NCI-H446 treated with DMSO at 0.1 percent for 48 hours (cell line): ENCODE data around the gene HNRNPD.
A peak's percentile ranks its signal among the peaks of the same experiment; 100 is the strongest.
"Not testable (repeated sequence)": the region's sequence is repeated elsewhere in the genome, so short reads cannot be mapped to it uniquely, and the experiment has no call there.

Source experiments
- DNase-seq: peaks from one replicate; lab custom pipeline; 2025; lab: John Stamatoyannopoulos, UW

Gene HNRNPD, protein sequence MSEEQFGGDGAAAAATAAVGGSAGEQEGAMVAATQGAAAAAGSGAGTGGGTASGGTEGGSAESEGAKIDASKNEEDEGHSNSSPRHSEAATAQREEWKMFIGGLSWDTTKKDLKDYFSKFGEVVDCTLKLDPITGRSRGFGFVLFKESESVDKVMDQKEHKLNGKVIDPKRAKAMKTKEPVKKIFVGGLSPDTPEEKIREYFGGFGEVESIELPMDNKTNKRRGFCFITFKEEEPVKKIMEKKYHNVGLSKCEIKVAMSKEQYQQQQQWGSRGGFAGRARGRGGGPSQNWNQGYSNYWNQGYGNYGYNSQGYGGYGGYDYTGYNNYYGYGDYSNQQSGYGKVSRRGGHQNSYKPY

GRCh38 chr4:82373816-82374625, at the start of gene HNRNPD:
Gene HNRNPD, minus strand, starts transcription at chr4:82373991. Its CDS starts 313 bp downstream, at chr4:82373678.
- DNase-seq, result peak; percentile 99

DNA sequence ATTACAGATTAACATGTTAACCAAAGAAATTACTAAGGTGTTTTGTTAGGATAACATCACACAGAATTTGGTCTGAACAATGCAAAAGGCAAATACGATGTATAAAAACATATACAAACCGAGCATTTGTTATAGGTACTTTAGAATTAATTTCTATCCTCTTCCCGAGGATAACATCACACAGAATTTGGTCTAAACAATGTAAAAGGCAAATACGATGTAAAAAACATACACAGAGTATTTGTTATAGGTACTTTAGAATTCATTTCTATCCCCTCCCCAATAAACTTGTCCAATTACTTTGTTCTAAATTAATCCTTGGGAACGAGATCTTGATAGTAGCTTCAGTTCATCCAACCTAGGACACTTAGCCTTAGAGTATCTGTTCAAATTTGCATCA, 48.8 kb upstream of the HNRNPD start:
- DNase-seq, result no peak

GRCh38 chr4:82421796-82422560, 48.2 kb upstream of the HNRNPD start:
- DNase-seq, result no peak

- DNase-seq, result no peak
Measured at GRCh38 chr4:82419451-82419850, 45.7 kb upstream of the HNRNPD start.

DNA sequence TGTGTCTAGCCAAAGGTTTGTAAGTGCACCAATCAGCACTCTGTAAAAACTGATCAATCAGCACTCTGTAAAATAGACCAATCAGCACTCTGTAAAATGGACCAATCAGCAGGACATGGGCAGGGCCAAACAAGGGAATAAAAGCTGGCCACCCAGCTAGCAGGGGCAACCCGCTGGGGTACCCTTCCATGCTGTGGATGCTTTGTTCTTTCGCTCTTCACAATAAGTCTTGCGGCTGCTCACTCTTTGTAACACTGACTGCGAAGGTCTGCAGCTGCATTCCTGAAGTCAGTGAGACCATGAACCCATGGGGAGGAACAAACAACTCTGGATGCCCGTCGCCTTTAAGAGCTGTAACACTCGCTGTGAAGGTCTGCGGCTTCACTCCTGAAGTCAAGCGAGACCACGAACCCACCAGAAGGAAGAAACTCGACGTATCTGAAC, 42.2 kb upstream of the HNRNPD start:
- no peak for DNase-seq

DNA sequence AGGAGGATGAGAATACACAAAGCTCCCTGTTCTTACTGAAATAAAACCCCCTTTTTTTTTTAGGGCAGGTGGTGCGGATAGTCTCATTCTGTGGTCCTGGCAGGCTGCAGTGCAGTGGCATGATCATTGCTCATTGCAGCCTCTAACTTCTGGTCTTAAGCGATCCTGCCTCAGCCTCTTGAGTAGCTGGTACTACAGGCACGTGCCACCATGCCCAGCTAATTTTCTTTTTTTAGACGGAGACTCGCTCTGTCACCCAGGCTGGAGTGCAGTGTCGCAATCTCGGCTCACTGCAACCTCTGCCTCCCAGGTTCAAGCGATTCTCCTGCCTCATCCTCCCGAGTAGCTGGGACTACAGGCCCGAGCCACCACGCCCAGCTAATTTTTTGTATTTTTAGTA, 41.3 kb upstream of the HNRNPD start:
- not testable (repeated sequence) for DNase-seq

- no peak for DNase-seq
Measured at GRCh38 chr4:82403725-82404124, 29.9 kb upstream of the HNRNPD start.

DNA sequence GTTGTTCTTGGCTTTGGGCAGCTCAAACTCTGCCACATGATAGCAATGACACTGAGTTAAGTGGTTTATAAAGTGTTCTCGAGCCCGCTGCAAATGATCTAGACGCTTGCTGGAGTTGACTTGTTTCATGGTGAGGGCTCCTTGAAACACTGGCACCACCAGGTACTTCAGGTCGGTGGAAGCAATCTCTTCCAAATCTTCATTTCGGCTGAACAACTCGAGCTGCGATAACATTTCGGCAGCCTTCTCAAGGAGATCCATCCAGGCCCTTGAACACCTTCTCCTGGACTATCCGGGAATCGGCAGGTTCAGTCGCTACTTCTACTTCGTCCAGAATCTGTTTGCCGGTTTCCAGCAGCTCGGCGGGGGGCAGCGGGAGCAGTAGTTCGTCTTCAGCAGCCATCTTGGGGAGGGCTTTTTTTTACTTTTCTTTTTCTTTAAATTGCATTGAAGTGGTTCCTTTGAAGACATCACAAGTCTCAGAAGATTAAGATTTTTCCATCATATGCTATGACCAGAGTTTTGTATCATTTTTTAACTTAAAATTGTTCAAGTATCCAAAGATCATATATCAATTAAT, 28.5 kb upstream of the HNRNPD start:
- DNase-seq, result no peak

GRCh38 chr4:82401600-82401999, 27.8 kb upstream of the HNRNPD start:
- DNase-seq, result no peak

DNA sequence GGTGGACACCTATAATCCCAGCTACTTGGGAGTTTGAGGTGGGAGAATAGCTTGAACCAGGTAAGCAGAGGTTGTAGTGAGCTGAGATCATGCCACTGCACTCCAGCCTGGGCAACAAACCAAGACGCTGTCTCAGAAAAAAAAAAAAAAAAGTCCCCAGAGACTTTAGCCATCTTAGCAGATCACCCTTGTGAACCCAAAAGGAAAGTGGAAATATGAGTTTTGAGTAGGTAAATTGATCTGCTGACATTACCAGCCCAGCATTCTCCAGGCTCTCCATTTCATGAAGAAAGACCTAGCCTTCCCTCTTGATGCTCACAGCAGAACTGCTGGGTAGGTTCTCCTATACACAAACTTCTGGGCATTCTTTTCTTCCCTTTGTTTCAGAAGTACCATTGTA, 24.5 kb upstream of the HNRNPD start:
- DNase-seq, result no peak

GRCh38 chr4:82397527-82397926, 23.7 kb upstream of the HNRNPD start:
- no peak for DNase-seq

GRCh38 chr4:82394896-82395295, 21.1 kb upstream of the HNRNPD start:
- no peak for DNase-seq

DNA sequence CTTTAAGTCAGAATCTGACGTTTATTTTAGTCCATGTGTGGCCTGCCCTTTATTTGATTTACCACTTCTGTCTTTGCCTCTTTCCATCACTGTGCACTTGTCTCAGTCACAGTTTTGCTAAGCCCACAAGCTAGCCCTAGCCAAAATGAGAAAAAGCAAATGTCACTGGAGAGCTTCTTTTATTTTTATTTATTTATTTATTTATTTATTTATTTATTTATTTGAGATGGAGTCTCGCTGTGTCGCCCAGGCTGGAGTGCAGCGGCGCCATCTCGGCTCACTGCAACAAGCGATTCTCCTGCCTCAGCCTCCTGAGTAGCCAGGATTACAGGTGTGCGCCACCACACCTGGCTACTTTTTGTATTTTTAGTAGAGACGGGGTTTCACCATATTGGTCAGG, 16.3 kb upstream of the HNRNPD start:
- not testable (repeated sequence) for DNase-seq

GRCh38 chr4:82388405-82388804, 14.6 kb upstream of the HNRNPD start:
- no peak for DNase-seq

DNA sequence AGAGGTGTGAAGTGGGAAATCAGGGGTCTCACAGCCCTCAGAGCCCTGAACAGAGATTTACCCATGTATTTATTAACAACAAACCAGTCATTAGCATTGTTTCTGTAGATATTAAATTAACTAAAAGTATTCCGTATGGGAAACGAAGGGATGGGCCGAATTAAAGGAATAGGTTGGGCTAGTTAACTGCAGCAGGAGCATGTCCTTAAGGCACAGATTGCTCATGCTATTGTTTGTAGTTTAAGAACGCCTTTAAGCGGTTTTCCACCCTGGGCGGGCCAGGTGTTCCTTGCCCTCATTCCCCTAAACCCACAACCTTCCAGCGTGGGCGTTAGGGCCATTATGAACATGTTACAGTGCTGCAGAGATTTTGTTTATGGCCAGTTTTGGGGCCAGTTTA, 12.5 kb upstream of the HNRNPD start:
- not testable (repeated sequence) for DNase-seq

- DNase-seq, result no peak
Measured at GRCh38 chr4:82382751-82383150, 9.0 kb upstream of the HNRNPD start.

GRCh38 chr4:82381661-82382296, 8.0 kb upstream of the HNRNPD start:
- DNase-seq, result no peak

GRCh38 chr4:82381235-82381634, 7.4 kb upstream of the HNRNPD start:
- DNase-seq, result no peak

GRCh38 chr4:82380831-82381230, 7.0 kb upstream of the HNRNPD start:
- DNase-seq, result no peak

- no peak for DNase-seq
Measured at GRCh38 chr4:82380344-82380743, 6.6 kb upstream of the HNRNPD start.

GRCh38 chr4:82376109-82376508, 2.3 kb upstream of the HNRNPD start:
- no peak for DNase-seq

- no peak for DNase-seq
Measured at GRCh38 chr4:82373486-82373815, 340 bp downstream of the HNRNPD start.
